Activated CD8-positive, alpha-beta T cell treated with anti-CD3 and anti-CD28 coated beads, Interleukin-2, amount 10 ng/mL, durations not matched to agents 7 days and 5 days (primary cell): ENCODE measurements around the gene PRKAG2. TPM values are rescaled to one million over a fixed set of nuclear protein-coding genes. Genes with fewer than 3 reads are reported as not detected.

Experiments used
- ATAC-seq: fragments of 150-1000 bp; cut with Tn5 transposase; one replicate; pipeline ENCODE4 v1.10.0; 2021; ENCODE audit warnings: moderate library complexity
- CTCF ChIA-PET: fragments of 350-600 bp; sonication (Branson Sonifier 250); formaldehyde crosslinking; loops from one replicate; lab custom pipeline; 2021; ENCODE audit warnings: antibody characterized with exemption; lab: Charles Lee
- POLR2A ChIA-PET: fragments of 350-600 bp; sonication (Branson Sonifier 250); formaldehyde crosslinking; loops from one replicate; lab custom pipeline; 2021; ENCODE audit warnings: antibody characterized with exemption; lab: Charles Lee
- DNase-seq: peaks from one replicate; pipeline ENCODE4 v3.0.0-alpha.2; 2020
- H3K27ac Mint-ChIP-seq: one replicate; pipeline ENCODE4 v1.8.0; 2021; ENCODE audit warnings: mild to moderate bottlenecking, mixed read lengths
- H3K27me3 Mint-ChIP-seq: one replicate; pipeline ENCODE4 v1.8.0; 2021; ENCODE audit warnings: low read depth, mixed read lengths
- H3K36me3 Mint-ChIP-seq: one replicate; pipeline ENCODE4 v1.8.0; 2021; ENCODE audit warnings: low read depth, mixed read lengths
- H3K4me1 Mint-ChIP-seq: one replicate; pipeline ENCODE4 v1.8.0; 2021; ENCODE audit warnings: low read depth, mixed read lengths
- H3K4me3 Mint-ChIP-seq: one replicate; pipeline ENCODE4 v1.8.0; 2021; ENCODE audit warnings: mild to moderate bottlenecking, mixed read lengths
- H3K9me3 Mint-ChIP-seq: one replicate; pipeline ENCODE4 v1.8.0; 2022; ENCODE audit warnings: mixed read lengths; ENCODE audit not compliant: insufficient read depth
- total RNA-seq, 2 experiments: library from RNA; stranded (reverse); gene quantifications; one replicate each; pipeline ENCODE4 v1.2.3, GENCODE V29; 2021

PRKAG2 gene
- total RNA-seq, 2 experiments from 2014 or later, result 23.6 to 28.3 TPM

DNA sequence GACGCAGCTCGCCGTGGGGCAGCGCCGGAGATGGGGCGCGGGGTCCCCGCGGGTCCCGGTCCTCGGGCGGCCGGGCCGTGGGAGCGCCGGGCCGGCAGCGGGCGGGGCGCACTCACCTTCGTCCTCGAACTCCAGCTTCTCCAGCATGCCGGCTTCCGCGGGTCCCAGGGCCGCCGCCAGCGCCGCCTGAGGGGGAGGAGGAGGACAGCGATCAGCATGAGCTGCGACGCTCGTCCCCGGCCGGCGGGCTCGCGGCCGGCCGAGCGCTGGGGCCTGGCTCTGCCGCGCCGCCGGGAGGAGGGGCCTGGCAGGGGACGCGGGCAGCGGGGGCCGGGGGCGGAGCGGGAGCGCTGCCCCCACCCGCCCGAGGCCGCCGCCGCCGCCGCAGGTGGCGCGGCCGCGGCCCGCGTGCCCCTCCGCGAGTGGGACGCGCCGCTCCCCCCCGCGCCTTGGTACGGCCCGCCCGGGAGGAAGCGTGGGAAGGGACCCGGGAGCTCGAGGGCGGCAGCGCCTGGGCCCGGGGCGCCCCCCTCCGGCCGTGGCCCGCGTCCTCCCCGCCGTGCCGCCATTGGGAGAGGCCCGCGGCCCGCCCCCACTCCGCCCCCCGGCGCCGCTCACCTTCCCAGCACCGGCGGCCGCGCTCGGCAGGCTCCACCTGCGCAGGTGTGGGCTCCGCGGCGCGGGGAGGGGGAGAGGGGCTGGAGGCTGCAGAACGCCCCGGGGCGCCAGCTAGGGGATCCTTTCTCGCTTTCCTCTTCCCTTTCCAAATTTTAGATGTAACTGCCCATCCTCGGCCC, 244.8 kb downstream of the PRKAG2 start:
- H3K9me3 Mint-ChIP-seq, result no peaks in the 10 kb centered on the region
- H3K27ac Mint-ChIP-seq, result peak overlapping the region; percentile 94
- peak overlapping the region; percentile 94 for H3K4me3 Mint-ChIP-seq
- ATAC-seq (peak; percentile 86), DNase-seq (peak; percentile 85)
- H3K36me3 Mint-ChIP-seq, result no peaks in the 10 kb centered on the region
- ChIA-PET POLR2A (interaction anchor here (0.5 to 2.2 kb wide), 9 partner anchors 10 to 137 kb away, joined by 3 to 8 read pairs (median 4); partner anchors contain the start of gene RHEB), CTCF (interaction anchor here (0.9 to 6.4 kb wide), 26 partner anchors 9 to 803 kb away, joined by 3 to 54 read pairs (median 4); partner anchors contain the start of gene RHEB)
- H3K4me1 Mint-ChIP-seq, result peaks cover 20% of the 10 kb centered on the region
- H3K27me3 Mint-ChIP-seq, result no peaks in the 10 kb centered on the region

DNA sequence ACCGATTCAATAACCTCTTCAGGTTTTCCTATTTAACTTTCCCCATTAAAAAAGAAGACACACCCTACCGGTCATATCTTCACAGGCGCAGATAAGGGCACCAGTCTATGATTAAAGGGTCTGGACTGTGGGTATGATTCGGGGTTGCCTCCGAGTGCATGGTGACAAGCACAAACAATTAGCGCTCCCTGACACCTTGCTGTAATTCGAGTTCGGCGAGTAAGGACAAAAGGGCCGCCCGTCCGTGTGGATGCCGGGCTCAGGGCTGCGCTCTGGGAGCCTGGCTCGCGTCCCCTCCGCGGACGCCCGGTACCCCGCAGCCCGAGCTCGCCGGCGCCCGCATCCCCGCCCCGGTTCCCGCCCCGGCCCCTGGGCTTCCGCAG, 245.4 kb downstream of the PRKAG2 start:
- peak; percentile 47 for DNase-seq
- H3K36me3 Mint-ChIP-seq, result no peaks in the 10 kb centered on the region
- peak; percentile 44 for ATAC-seq
- CTCF ChIA-PET, result interaction anchor here (0.9 to 6.4 kb wide), 21 partner anchors 10 to 803 kb away, joined by 3 to 54 read pairs (median 6); partner anchors contain the start of gene RHEB
- POLR2A ChIA-PET, result interaction anchor here (0.5 to 2.2 kb wide), 5 partner anchors 111 to 138 kb away, joined by 3 to 8 read pairs (median 6); partner anchors contain the start of gene RHEB
- peak overlapping the region; percentile 84 for H3K4me3 Mint-ChIP-seq
- H3K4me1 Mint-ChIP-seq, result peaks cover 23% of the 10 kb centered on the region
- no peaks in the 10 kb centered on the region for H3K27me3 Mint-ChIP-seq
- peak overlapping the region; percentile 80 for H3K27ac Mint-ChIP-seq
- H3K9me3 Mint-ChIP-seq, result no peaks in the 10 kb centered on the region

DNA sequence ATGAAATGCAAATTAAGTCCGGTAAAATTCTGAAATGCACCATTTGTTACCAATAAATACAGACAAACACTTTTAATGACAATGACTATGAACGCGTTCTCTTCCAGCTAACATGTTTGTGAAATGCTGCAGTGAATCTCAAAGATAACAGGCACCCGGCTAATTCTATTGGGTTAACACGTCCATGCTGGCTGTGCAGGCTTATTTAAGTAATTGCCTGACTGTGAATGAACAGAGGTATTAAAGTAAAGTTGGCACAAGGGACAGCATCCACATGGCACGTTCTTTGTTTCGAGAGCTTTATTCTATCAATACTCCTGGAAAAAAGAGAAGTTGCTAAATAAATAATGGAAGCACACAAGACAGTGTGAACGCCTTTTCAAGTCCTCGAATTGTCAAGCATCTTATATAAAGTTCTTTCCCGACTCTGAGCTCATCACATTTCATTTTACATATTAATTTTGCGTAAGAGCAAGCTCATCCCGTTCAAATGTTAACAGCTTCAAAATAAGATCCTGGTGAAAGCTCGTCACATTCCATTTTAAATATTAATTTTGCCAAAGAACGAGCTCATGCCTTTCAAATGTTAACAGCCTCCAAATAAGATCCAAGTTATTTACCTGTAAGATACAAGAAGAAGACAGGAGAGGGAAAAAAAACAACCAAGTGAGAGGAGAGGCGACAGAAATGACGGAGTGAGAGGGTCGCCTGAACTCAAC, 245.9 kb downstream of the PRKAG2 start:
- no peak for DNase-seq
- Mint-ChIP-seq H3K36me3 (no peaks in the 10 kb centered on the region), H3K4me3 (peak overlapping the region; percentile 84), H3K4me1 (peaks cover 23% of the 10 kb centered on the region), H3K27ac (peak overlapping the region; percentile 80), H3K27me3 (no peaks in the 10 kb centered on the region), H3K9me3 (no peaks in the 10 kb centered on the region)
- CTCF ChIA-PET, result interaction anchor here (0.7 to 6.4 kb wide), 20 partner anchors 9 to 804 kb away, joined by 3 to 54 read pairs (median 4); partner anchors contain the start of gene RHEB
- ATAC-seq, result no peak
- POLR2A ChIA-PET, result interaction anchor here (1.3 to 2.2 kb wide), 3 partner anchors 110 to 137 kb away, joined by 3 to 8 read pairs (median 7); partner anchors contain the start of gene RHEB

DNA sequence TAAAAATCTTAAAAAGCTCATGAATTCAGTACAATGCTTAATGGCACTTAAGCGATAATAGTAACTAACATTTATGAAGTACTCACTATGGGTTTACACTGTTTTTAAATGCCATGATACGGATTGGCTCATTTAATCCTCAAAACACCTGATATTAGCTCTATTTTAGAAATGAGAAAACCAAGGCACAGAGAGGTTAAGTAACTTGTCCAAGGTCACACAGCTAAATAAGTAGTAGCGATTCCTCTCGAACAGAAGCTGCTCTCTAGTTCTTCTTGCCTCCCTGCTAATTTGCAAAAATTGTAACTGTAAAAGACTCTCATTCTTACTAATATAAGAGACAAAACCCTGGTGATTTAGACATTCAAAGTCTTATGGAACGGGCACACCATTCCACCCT, 246.6 kb downstream of the PRKAG2 start:
- Mint-ChIP-seq H3K36me3 (no peaks in the 10 kb centered on the region), H3K4me1 (peaks cover 23% of the 10 kb centered on the region), H3K4me3 (no peak overlapping the region), H3K27ac (no peak overlapping the region), H3K9me3 (no peaks in the 10 kb centered on the region), H3K27me3 (no peaks in the 10 kb centered on the region)
- ChIA-PET CTCF (interaction anchor here (1.1 to 6.4 kb wide), 7 partner anchors 18 to 159 kb away, joined by 3 to 54 read pairs (median 3); partner anchors contain the start of gene RHEB), POLR2A (no interaction called here)
- ATAC-seq (no peak), DNase-seq (no peak)

DNA sequence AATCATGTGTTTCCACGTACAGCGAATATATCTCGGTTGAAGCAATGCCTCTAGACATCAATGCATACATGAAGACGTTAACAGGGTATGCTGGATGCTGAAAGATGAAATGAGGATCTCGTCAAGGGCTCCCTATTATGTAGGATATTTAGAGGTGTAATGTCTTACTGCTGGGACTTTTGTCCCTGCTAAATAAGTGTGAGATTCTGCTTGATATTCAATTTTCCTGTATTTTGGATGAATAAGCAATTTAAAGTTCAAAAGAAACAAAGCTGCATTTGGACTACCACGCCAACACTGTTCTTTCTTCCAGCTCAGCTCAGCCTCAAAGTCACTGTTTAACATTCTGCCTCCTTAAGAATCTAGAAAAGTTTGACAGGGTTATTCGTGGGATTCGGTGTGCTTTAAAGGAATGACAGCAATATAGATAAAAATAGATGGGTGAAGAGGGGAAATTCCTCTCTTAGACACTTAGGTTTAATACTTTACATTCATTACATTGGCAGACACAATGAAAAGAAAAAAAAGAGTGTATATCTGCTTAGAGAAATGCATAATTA, 247.1 kb downstream of the PRKAG2 start:
- Mint-ChIP-seq H3K27me3 (no peaks in the 10 kb centered on the region), H3K9me3 (no peaks in the 10 kb centered on the region), H3K27ac (no peak overlapping the region), H3K4me3 (no peak overlapping the region), H3K4me1 (peaks cover 23% of the 10 kb centered on the region), H3K36me3 (no peaks in the 10 kb centered on the region)
- ChIA-PET CTCF (interaction anchor here (1.2 to 6.4 kb wide), 4 partner anchors 18 to 152 kb away, joined by 3 to 54 read pairs (median 24); no protein-coding TSS in a partner anchor), POLR2A (no interaction called here)
- no peak for ATAC-seq
- no peak for DNase-seq

DNA sequence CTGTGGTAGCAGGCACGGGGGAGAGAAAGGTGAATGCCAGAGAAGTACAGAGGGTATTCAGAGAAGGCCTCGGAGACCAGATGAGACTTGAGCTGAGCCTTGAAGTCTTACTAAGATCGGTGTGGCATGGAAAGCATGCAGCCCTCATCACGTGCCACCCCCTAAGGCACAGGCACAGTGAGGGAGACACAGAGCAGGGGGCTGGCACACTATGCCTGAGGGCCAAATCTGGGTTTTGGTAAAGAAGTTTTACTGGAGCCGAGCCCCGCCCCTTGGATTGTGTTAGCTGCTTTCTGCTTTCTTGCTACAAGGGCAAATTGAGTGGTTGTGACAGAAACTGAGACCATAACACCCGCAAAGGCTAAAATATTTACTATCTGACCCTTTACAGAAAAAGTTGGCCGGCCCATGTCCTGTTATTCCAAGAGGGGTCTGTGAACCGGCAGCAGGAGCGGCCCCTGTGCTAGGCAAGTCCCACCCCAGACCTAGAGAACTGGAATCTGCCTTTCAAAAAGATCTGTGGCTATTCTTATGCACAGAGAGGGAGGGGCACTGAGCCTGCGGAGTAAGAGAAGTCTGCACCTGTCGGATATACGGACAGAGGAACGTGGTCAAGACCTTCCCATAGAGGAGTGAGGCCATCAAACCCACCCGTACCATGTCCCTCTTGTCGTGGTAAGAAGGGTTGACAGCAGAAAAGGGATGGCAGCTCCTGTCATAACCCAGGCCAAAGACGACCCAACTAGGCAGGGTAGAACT, 247.9 kb downstream of the PRKAG2 start:
- ChIA-PET POLR2A (no interaction called here), CTCF (interaction anchor here (6.4 kb wide), 1 partner anchor 153 kb away, joined by 54 read pairs; no protein-coding TSS in a partner anchor)
- H3K4me3 Mint-ChIP-seq, result no peak overlapping the region
- H3K27me3 Mint-ChIP-seq, result no peaks in the 10 kb centered on the region
- ATAC-seq, result no peak
- no peaks in the 10 kb centered on the region for H3K9me3 Mint-ChIP-seq
- no peaks in the 10 kb centered on the region for H3K36me3 Mint-ChIP-seq
- no peak overlapping the region for H3K27ac Mint-ChIP-seq
- H3K4me1 Mint-ChIP-seq, result peaks cover 29% of the 10 kb centered on the region
- no peak for DNase-seq

DNA sequence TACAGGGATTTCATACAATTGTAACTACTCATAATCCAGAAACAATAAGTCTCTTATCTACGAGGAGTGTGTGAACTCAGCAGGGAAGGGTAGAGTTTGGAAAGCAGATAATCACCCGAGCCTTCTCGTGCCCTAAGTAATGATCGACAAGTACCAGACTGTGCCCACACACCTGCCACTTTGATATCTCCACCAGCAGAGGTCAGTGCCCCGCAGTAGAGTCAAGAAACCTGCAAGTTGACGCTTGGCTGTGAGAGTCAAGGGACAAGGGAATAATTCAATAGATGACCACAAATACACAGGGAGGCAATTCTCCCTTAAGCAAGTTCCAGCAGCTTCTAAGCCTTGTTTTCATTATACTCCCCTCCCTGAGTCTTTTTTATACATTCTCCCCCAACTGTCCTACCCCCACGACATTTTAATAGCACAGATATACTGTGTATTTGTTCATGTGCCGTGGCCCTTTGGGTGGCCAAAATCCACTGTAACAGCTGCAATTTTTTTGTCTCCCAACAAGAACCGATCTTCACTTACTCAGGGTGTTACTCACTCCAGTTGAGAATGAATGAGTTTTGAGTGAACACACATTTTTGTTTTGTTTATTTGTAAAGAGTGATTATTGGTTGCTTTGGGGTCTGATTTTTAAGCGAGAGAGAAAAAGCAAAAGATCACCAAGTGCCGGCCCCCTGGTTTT, 250.3 kb downstream of the PRKAG2 start:
- ChIA-PET CTCF (interaction anchor here (0.8 to 2.0 kb wide), 6 partner anchors 16 to 133 kb away, joined by 3 to 7 read pairs (median 4); no protein-coding TSS in a partner anchor), POLR2A (no interaction called here)
- H3K27me3 Mint-ChIP-seq, result no peaks in the 10 kb centered on the region
- no peaks in the 10 kb centered on the region for H3K9me3 Mint-ChIP-seq
- no peak overlapping the region for H3K27ac Mint-ChIP-seq
- H3K4me3 Mint-ChIP-seq, result no peak overlapping the region
- peak; percentile 53 for ATAC-seq
- DNase-seq, result peak; percentile 48
- H3K36me3 Mint-ChIP-seq, result no peaks in the 10 kb centered on the region
- H3K4me1 Mint-ChIP-seq, result peaks cover 23% of the 10 kb centered on the region

DNA sequence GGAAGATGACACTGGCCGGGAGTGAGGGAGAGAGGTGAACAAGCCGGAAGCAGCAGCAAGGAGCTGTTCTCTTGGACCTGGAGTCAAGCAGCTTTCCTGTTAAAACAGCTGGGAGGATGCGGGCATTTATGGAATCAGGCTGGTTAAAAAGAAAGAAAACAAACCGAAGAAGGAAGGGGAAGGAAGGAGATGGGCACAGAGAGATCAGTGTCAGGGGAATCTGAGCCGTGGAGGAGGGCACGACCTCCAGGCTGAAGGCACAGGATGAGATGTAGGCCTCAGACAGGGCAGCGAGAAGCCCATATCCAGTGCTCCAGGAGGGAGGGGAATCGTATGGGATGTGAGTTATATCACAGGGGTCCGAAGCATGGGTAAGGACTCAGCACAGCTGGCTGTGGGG, 251.3 kb downstream of the PRKAG2 start:
- CTCF ChIA-PET, result interaction anchor here (1.0 to 2.0 kb wide), 5 partner anchors 17 to 158 kb away, joined by 3 to 7 read pairs (median 6); no protein-coding TSS in a partner anchor
- POLR2A ChIA-PET, result no interaction called here
- H3K27me3 Mint-ChIP-seq, result no peaks in the 10 kb centered on the region
- H3K9me3 Mint-ChIP-seq, result no peaks in the 10 kb centered on the region
- H3K27ac Mint-ChIP-seq, result no peak overlapping the region
- H3K4me1 Mint-ChIP-seq, result peaks cover 15% of the 10 kb centered on the region
- H3K4me3 Mint-ChIP-seq, result no peak overlapping the region
- no peak for ATAC-seq
- no peaks in the 10 kb centered on the region for H3K36me3 Mint-ChIP-seq
- DNase-seq, result no peak

DNA sequence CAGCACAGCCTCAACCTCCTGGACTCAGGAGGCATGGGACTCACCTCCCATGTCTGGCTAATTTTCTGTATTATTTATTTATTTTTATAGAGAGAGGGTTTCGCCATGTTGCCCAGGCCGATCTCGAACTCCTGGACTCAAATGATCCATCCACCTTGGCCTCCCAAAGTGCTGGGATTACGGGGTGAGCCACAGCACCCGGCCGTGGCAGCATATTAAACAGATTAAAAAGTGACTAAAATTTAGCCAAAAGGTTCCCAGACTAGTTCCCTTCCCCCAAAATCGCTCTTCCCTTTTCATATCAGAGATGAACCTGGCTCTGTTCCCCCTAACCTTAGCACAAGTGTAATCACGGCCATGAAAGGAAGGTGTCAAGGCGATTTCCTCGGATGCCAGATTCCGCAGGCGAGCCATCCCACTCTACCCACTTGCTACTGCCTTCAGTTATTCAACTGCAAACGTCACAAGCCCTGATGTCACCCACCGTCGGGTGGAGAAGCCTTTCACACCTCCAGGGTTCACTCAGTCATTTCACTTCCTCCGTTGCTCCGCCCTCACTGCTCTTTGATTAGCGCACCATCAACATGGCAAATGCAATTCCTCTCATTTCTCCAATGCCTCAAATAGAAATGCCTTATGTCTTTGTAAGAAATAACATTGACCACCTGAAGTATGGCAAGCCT, 252.5 kb downstream of the PRKAG2 start:
- DNase-seq (no peak), ATAC-seq (no peak)
- Mint-ChIP-seq H3K4me3 (no peak overlapping the region), H3K4me1 (peaks cover 11% of the 10 kb centered on the region), H3K27me3 (no peaks in the 10 kb centered on the region), H3K27ac (peak overlapping the region; percentile 4), H3K9me3 (no peaks in the 10 kb centered on the region), H3K36me3 (peaks cover 3% of the 10 kb centered on the region)
- ChIA-PET POLR2A (no interaction called here), CTCF (interaction anchor here (1.2 to 1.3 kb wide), 2 partner anchors 158 to 159 kb away, joined by 3 read pairs; no protein-coding TSS in a partner anchor)

DNA sequence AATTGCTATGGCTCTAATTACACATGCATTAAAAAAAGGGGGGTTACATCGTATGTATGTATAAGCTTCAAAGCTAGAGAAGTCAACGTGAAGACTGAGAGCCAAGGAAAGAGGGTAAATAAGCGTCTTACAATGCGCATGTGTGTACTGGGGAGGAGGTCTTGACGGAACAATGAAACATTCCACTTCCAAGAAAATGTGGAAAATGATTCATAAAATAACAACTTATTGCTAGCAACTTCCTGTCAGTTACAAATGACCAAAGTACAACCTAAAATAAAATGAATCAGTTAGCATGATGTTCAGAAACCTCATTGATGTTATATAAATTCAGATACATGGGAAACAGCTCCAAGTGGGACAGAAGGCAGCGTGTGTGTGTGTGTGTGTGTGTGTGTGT, 253.1 kb downstream of the PRKAG2 start:
- Mint-ChIP-seq H3K27ac (no peak overlapping the region), H3K36me3 (peaks cover 3% of the 10 kb centered on the region), H3K4me1 (peaks cover 11% of the 10 kb centered on the region), H3K4me3 (no peak overlapping the region), H3K9me3 (no peaks in the 10 kb centered on the region), H3K27me3 (no peaks in the 10 kb centered on the region)
- no peak for ATAC-seq
- no peak for DNase-seq
- CTCF ChIA-PET, result interaction anchor here (1.2 to 1.3 kb wide), 2 partner anchors 9 to 159 kb away, joined by 3 to 4 read pairs; no protein-coding TSS in a partner anchor
- POLR2A ChIA-PET, result interaction anchor here (1.0 kb wide), 1 partner anchor 215 kb away, joined by 3 read pairs; no protein-coding TSS in a partner anchor
